ENCODE results near the gene CREB3L1. TPM values are rescaled to one million over a fixed set of nuclear protein-coding genes. Genes with fewer than 3 reads are reported as not detected.

CREB3L1 gene
- total RNA-seq, 6 experiments from 2014 or later: 282 to 328 (median 310) TPM

DNA sequence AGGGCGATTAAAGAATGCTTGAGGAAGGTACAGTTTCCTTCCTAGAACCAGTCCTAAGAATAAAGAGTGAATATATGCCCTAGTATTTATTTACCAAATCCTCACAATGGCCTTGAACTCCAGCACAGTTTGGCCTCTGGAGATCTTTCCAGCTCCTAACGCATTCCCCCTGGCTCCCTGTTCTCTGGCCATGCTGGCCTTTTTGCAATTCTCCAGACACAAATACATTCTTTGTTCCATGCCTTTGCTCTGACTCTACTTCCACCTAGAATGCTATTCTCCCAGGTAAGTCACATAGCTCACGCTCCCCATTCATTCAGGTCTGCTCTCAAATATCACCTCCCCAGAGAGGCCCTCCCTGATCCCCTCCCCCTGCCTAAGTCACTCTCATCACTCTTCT is 66.1 kb downstream of the CREB3L1 start:
- H3K27ac Mint-ChIP-seq: no peak overlapping the region
- TF ChIP-seq, protein P1, sequence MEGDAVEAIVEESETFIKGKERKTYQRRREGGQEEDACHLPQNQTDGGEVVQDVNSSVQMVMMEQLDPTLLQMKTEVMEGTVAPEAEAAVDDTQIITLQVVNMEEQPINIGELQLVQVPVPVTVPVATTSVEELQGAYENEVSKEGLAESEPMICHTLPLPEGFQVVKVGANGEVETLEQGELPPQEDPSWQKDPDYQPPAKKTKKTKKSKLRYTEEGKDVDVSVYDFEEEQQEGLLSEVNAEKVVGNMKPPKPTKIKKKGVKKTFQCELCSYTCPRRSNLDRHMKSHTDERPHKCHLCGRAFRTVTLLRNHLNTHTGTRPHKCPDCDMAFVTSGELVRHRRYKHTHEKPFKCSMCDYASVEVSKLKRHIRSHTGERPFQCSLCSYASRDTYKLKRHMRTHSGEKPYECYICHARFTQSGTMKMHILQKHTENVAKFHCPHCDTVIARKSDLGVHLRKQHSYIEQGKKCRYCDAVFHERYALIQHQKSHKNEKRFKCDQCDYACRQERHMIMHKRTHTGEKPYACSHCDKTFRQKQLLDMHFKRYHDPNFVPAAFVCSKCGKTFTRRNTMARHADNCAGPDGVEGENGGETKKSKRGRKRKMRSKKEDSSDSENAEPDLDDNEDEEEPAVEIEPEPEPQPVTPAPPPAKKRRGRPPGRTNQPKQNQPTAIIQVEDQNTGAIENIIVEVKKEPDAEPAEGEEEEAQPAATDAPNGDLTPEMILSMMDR (IDR thresholded peaks at IDR 0.05): no peak
- no peaks in the 10 kb centered on the region for H3K9me3 Mint-ChIP-seq
- no peak for DNase-seq
- H3K36me3 Mint-ChIP-seq (ENCODE audit: low read depth): no peaks in the 10 kb centered on the region; the same call in 1 of the 2 replicates
- peaks cover 15% of the 10 kb centered on the region for H3K27me3 Mint-ChIP-seq (ENCODE audit: insufficient read depth)
- peaks cover 29% of the 10 kb centered on the region for H3K4me1 Mint-ChIP-seq (ENCODE audit: low read depth)
- H3K4me3 Mint-ChIP-seq: no peak overlapping the region

DNA sequence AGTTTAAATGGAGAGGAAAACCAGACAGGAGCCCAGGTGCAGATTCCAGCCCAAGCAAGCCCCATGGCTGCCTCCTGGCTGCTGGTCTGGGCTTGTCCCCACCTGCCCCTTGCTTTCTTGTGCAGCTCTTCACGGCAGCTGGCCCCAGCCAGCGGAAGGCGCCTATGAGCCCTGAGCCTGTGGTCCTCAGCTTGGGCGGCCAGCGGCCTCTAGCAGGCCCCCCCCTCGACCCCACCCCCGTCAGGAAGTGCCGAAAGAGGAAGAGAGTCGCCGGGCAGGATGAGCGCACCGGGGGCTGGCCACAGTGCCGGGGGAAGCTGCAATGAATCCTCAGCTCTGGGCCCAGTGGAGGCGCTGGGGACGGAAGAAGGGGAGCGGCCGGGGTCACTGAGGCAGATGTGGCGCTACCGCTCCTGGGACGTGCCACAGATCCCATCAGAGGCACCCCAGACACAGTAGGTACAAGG is 67.7 kb downstream of the CREB3L1 start:
- no peak for DNase-seq
- Mint-ChIP-seq H3K9me3 (no peaks in the 10 kb centered on the region), H3K4me3 (no peak overlapping the region), H3K27me3 (ENCODE audit: insufficient read depth) (peaks cover 11% of the 10 kb centered on the region), H3K27ac (no peak overlapping the region), H3K4me1 (ENCODE audit: low read depth) (peaks cover 28% of the 10 kb centered on the region), H3K36me3 (ENCODE audit: low read depth) (no peaks in the 10 kb centered on the region; the same call in 1 of the 2 replicates)
- TF ChIP-seq, protein P1 (IDR thresholded peaks at IDR 0.05): no peak

DNA sequence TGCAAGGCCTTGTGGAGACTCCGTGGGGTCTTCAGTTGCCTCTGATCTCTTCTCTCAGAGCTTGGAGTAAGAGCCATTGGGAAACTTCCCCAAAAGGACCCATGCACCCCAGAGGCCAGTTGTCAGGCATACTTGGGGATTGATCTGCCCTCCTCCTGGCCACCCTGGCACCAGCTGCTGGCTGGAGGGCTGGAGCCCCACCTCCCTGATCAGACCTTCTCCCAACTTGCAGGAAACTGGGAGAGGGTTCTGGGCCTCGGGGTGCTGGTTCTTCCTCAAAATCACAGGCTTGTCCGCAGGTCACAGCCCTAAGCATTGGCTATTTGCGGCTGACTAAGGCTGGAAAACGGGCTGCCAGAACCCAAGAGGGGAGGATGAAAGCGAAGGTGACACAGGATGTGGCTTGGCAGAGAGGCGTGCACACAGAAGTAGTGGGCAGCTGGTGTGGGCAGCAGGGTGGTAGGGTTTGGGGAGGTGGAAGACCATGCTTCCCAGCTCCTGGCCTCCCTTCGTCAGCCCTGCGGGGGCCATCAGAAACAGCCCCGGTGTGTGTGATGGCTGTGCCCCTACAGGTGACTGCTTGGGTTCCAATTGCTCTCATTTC is 68.5 kb downstream of the CREB3L1 start:
- DNase-seq: no peak
- H3K36me3 Mint-ChIP-seq (ENCODE audit: low read depth): no peaks in the 10 kb centered on the region; the same call in 1 of the 2 replicates
- peaks cover 11% of the 10 kb centered on the region for H3K27me3 Mint-ChIP-seq (ENCODE audit: insufficient read depth)
- H3K4me3 Mint-ChIP-seq: no peak overlapping the region
- TF ChIP-seq, protein P1 (IDR thresholded peaks at IDR 0.05): no peak
- no peak overlapping the region for H3K27ac Mint-ChIP-seq
- no peaks in the 10 kb centered on the region for H3K9me3 Mint-ChIP-seq
- peaks cover 28% of the 10 kb centered on the region for H3K4me1 Mint-ChIP-seq (ENCODE audit: low read depth)

DNA sequence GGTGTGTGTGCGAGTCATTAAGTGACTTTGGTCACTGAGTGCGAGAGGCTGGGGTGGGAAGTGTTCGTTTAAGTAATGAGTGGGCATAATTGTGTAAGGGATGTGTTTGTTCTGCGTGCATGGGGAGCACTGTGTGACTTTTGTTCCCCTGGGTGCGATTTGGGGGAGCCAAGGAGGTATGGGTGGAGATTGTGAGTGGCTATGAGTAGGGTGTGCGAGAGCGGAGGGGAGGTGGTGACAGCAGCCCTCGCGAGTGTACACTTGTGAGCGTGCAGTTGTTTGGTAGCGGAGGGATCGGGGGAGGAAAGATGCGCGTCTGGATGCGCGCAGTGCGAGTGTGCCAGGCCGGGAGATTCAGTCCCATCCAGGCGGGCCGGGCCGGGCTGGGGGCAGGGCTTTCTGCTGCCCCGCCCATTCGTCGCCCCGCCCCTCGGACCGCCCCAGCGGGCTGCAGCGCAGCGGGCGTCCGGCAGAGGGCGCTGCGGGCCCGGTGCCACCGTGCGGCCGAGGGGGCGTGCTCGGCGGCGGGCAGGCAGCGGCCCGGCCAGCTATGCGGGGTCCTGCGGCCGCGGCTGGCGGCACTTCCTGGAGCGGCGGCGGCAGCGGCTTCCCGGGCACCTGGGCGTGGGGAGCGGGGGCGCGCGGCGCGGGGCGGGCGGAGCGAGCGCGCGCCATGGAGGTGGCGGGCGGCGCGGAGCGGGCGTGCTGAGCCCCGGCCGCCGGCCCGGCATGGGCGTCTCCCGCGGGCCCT is 69.6 kb downstream of the CREB3L1 start, which contains the start of gene DGKZ:
Gene DGKZ (plus strand): TSS at position 578 of the 751 bp plus-strand sequence. CDS start 197 bp downstream, outside the sequence.
- peaks cover 26% of the 10 kb centered on the region for H3K4me1 Mint-ChIP-seq (ENCODE audit: low read depth)
- TF ChIP-seq, protein P1 (IDR thresholded peaks at IDR 0.05): peak; percentile 81
- H3K27ac Mint-ChIP-seq: peak within 1 kb of the TSS; percentile 42; the same call in 1 of the 2 replicates

DNA sequence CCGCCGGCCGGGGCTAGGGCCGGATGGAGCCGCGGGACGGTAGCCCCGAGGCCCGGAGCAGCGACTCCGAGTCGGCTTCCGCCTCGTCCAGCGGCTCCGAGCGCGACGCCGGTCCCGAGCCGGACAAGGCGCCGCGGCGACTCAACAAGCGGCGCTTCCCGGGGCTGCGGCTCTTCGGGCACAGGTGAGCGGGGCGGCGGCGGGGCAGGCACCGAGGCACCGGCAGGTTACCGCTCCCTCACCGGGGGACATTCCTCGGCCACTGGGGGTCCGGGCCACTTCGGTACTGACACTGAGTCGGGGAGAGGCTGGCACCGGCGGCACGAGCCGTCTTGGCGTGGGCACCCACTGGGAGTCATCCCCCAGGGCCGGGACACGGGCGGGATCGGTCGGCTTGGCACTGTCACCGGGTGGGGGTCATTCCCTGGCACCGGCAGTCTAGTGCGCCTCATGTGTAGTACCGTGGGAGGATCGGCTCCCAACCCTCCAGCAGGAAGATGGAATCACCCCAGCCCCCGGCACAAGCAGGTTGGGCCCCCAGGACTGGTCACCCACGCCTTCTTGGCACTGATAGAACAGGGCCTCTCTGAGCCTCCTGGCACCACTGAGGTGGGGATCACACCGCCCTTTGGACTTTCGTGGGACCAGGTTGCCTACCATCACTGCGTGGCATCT is 70.3 kb downstream of the CREB3L1 start:
- peaks cover 11% of the 10 kb centered on the region for H3K27me3 Mint-ChIP-seq (ENCODE audit: insufficient read depth)
- peak overlapping the region; percentile 86 for H3K4me3 Mint-ChIP-seq

More for the DNA sequence above, 69.6 kb downstream of the CREB3L1 start, which contains the start of gene DGKZ:
- H3K27me3 Mint-ChIP-seq (ENCODE audit: insufficient read depth): peaks cover 11% of the 10 kb centered on the region
- peak within 1 kb of the TSS; percentile 86 for H3K4me3 Mint-ChIP-seq
- no peaks in the 10 kb centered on the region for H3K9me3 Mint-ChIP-seq
- H3K36me3 Mint-ChIP-seq (ENCODE audit: low read depth): no peaks in the 10 kb centered on the region; the same call in 1 of the 2 replicates
- peak; percentile 66 for DNase-seq

More for the DNA sequence above, 70.3 kb downstream of the CREB3L1 start:
- H3K4me1 Mint-ChIP-seq (ENCODE audit: low read depth): peaks cover 22% of the 10 kb centered on the region
- no peaks in the 10 kb centered on the region for H3K9me3 Mint-ChIP-seq
- H3K27ac Mint-ChIP-seq: peak overlapping the region; percentile 42; the same call in 1 of the 2 replicates
- no peaks in the 10 kb centered on the region; the same call in 1 of the 2 replicates for H3K36me3 Mint-ChIP-seq (ENCODE audit: low read depth)
- no peak for DNase-seq
- TF ChIP-seq, protein P1 (IDR thresholded peaks at IDR 0.05): no peak

Measured in HFFc6 (cell line).